Type B pancreatic cell (in vitro differentiated cells): ENCODE data around the gene EFCC1. TPM values are rescaled to one million over a fixed set of nuclear protein-coding genes. Genes with fewer than 3 reads are reported as not detected.

Experiments used
- DNase-seq: peaks from one replicate; pipeline ENCODE4 v3.0.0; 2021; ENCODE audit warnings: mixed read lengths; ENCODE audit not compliant: unreplicated experiment; ENCODE audit errors: extremely low spot score
- H3K27ac Mint-ChIP-seq: 2 replicates; pipeline ENCODE4 v1.8.0; 2021; ENCODE audit warnings: mild to moderate bottlenecking, mixed read lengths
- H3K27me3 Mint-ChIP-seq: 2 replicates; pipeline ENCODE4 v1.8.0; 2021; ENCODE audit warnings: mixed read lengths
- H3K36me3 Mint-ChIP-seq: 2 replicates; pipeline ENCODE4 v1.8.0; 2021; ENCODE audit warnings: mixed read lengths
- H3K4me1 Mint-ChIP-seq: one replicate; pipeline ENCODE4 v1.8.0; 2021; ENCODE audit warnings: mixed read lengths; ENCODE audit not compliant: unreplicated experiment
- H3K4me3 Mint-ChIP-seq: 2 replicates; pipeline ENCODE4 v1.8.0; 2021; ENCODE audit warnings: mild to moderate bottlenecking, mixed read lengths
- H3K9me3 Mint-ChIP-seq: 2 replicates; pipeline ENCODE4 v1.8.0; 2021; ENCODE audit warnings: mixed read lengths
- total RNA-seq: library from RNA; stranded (reverse); gene quantifications from 2 replicates; pipeline ENCODE4 v1.2.1, GENCODE V29; 2021; ENCODE audit warnings: low replicate concordance
- TF ChIP-seq, protein P1 (sequence below): fragments of 200-600 bp; sonication (generic); conservative IDR thresholded peaks from 2 replicates; pipeline ENCODE4 v1.5.0; 2021; ENCODE audit warnings: antibody characterized with exemption, mild to moderate bottlenecking

EFCC1 gene
- total RNA-seq, 1 donor from 2014 or later, result 2.2 TPM

DNA sequence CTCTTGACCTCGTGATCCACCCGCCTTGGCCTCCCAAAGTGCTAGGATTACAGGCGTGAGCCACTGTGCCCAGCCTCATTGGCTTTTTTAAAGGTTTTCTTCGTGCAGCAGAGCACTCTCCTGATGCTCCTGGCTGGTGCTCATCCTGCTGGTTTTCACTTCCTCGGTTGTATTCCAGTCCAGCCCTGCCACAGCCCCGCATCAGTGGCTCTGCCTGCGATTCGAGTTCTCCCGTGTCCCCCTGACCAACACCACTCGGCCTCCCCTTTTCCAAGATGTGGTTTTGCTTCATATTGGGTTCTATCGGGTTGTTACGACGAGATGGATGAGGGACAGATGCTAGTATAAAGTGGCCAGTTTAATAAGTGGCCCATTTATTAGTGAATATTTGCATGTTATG lies 27.8 kb downstream of the EFCC1 start:
- DNase-seq, result no peak
- TF ChIP-seq, protein P1, sequence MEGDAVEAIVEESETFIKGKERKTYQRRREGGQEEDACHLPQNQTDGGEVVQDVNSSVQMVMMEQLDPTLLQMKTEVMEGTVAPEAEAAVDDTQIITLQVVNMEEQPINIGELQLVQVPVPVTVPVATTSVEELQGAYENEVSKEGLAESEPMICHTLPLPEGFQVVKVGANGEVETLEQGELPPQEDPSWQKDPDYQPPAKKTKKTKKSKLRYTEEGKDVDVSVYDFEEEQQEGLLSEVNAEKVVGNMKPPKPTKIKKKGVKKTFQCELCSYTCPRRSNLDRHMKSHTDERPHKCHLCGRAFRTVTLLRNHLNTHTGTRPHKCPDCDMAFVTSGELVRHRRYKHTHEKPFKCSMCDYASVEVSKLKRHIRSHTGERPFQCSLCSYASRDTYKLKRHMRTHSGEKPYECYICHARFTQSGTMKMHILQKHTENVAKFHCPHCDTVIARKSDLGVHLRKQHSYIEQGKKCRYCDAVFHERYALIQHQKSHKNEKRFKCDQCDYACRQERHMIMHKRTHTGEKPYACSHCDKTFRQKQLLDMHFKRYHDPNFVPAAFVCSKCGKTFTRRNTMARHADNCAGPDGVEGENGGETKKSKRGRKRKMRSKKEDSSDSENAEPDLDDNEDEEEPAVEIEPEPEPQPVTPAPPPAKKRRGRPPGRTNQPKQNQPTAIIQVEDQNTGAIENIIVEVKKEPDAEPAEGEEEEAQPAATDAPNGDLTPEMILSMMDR, result no peak
- Mint-ChIP-seq H3K36me3 (no peaks in the 10 kb centered on the region), H3K27ac (no peak overlapping the region), H3K4me3 (no peak overlapping the region), H3K9me3 (no peaks in the 10 kb centered on the region), H3K4me1 (peaks cover 8% of the 10 kb centered on the region), H3K27me3 (peaks cover 9% of the 10 kb centered on the region)

DNA sequence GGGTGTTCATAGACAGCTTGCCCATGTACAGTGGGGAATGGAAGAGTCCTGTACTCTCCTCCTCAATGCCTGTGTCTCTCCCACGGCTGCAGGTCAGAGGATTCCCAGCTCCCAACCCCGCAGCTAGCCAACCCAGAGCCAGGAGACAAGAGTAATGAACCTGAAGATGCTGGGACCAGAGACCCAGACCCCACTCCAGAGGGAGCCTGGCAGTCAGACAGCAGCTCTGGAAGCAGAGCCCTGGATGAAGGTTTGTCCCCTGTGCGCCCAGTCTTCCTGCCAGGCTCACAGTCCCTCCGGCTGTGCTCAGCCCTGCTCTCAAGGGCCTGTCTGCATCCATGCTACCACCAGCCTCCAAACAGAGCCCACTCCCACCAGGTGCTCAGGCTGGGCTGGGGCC lies 29.5 kb downstream of the EFCC1 start:
- H3K27ac Mint-ChIP-seq, result no peak overlapping the region
- TF ChIP-seq, protein P1, result no peak
- H3K4me1 Mint-ChIP-seq, result peaks cover 8% of the 10 kb centered on the region
- H3K4me3 Mint-ChIP-seq, result no peak overlapping the region
- no peak for DNase-seq
- H3K36me3 Mint-ChIP-seq, result no peaks in the 10 kb centered on the region
- H3K9me3 Mint-ChIP-seq, result no peaks in the 10 kb centered on the region
- H3K27me3 Mint-ChIP-seq, result peaks cover 8% of the 10 kb centered on the region

DNA sequence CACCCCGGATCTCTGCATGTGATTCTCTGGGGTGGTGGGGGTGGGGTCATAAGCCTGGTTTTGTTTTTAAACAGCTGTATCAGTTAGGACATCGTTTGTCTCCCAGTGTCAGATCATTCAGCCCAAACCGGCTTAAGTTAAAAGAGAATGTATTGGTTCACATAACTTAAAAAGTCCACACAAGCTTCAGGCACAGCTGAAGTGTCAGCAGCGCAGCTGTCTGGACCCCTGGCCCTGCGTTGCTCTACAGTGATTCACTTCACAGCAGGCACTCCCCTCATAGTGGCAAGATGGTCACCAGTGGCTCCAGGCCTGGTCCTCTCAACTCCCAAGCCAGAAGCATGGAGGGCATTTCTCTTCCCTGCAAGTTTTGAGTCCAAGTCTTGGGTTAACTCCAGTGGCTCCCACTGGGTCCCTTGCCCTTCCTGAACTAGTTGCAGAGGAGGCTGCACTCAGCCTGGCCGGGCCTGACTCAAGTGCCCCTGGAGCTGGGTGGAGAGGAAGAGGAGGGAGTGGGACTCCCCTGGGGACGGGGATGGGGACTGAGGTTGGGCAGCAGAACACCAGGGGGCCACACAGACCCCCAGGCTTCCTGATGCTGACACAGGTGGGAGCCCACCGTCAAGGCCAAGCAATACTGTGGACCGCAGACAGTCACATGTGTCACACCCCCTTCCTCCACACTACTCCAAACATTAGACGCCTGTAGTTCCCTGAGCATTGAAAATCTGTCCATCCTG lies 30.5 kb downstream of the EFCC1 start:
- no peak overlapping the region for H3K27ac Mint-ChIP-seq
- no peak for DNase-seq
- H3K9me3 Mint-ChIP-seq, result no peaks in the 10 kb centered on the region
- TF ChIP-seq, protein P1, result no peak
- no peaks in the 10 kb centered on the region for H3K27me3 Mint-ChIP-seq
- H3K4me3 Mint-ChIP-seq, result no peak overlapping the region
- H3K36me3 Mint-ChIP-seq, result no peaks in the 10 kb centered on the region
- peaks cover 1% of the 10 kb centered on the region for H3K4me1 Mint-ChIP-seq

DNA sequence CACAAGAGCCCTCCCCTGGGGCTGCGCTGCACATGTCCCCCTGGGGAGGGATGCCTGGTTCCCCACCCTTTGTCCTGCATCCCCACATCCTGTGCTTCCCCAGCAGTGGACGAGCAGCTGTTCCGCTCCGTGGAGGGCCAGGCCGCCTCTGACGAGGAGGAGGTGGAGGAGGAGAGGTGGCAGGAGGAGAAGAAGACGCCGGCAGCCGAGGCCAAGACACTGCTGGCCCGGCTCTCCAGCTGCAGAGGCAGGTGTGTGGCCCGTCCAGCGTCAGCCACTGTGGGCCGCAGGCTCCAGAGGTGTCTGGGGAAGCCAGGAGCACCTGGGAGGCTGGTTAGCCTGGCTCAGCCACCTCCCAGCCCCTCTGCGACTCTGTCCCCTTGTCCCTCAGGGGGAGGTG lies 31.6 kb downstream of the EFCC1 start:
- Mint-ChIP-seq H3K27me3 (no peaks in the 10 kb centered on the region), H3K9me3 (no peaks in the 10 kb centered on the region), H3K36me3 (no peaks in the 10 kb centered on the region), H3K4me1 (no peaks in the 10 kb centered on the region), H3K27ac (no peak overlapping the region), H3K4me3 (no peak overlapping the region)
- no peak for DNase-seq
- TF ChIP-seq, protein P1, result no peak

DNA sequence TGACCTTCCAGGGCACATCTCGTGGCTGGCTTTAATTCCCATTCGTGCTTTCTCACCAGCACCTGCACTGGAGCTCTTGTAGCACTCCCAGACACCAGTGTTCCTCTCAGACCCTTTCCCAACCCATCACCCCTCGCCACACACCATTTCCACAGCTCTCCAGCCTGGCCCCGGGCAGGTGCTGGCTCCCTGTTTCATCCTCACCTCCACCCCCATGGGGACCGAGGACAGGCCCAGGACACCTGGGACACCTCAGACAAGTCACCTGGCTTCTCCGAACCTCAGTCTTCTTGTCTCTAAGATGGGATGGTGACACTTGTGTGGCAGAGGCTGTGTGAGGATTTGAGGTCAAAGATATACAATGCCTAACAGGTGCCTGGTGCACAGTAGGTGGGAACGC lies 32.0 kb downstream of the EFCC1 start:
- H3K27ac Mint-ChIP-seq, result no peak overlapping the region
- no peaks in the 10 kb centered on the region for H3K27me3 Mint-ChIP-seq
- no peak for DNase-seq
- TF ChIP-seq, protein P1, result no peak
- no peaks in the 10 kb centered on the region for H3K36me3 Mint-ChIP-seq
- H3K9me3 Mint-ChIP-seq, result no peaks in the 10 kb centered on the region
- H3K4me1 Mint-ChIP-seq, result no peaks in the 10 kb centered on the region
- H3K4me3 Mint-ChIP-seq, result no peak overlapping the region
